ENCODE data around the gene CAPN9. TPM values are rescaled to one million over a fixed set of nuclear protein-coding genes. Genes with fewer than 3 reads are reported as not detected.
"Not testable (repeated sequence)": the region's sequence is repeated elsewhere in the genome, so short reads cannot be mapped to it uniquely, and the experiment has no call there.

Gene CAPN9, protein sequence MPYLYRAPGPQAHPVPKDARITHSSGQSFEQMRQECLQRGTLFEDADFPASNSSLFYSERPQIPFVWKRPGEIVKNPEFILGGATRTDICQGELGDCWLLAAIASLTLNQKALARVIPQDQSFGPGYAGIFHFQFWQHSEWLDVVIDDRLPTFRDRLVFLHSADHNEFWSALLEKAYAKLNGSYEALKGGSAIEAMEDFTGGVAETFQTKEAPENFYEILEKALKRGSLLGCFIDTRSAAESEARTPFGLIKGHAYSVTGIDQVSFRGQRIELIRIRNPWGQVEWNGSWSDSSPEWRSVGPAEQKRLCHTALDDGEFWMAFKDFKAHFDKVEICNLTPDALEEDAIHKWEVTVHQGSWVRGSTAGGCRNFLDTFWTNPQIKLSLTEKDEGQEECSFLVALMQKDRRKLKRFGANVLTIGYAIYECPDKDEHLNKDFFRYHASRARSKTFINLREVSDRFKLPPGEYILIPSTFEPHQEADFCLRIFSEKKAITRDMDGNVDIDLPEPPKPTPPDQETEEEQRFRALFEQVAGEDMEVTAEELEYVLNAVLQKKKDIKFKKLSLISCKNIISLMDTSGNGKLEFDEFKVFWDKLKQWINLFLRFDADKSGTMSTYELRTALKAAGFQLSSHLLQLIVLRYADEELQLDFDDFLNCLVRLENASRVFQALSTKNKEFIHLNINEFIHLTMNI
- total RNA-seq = not detected

DNA sequence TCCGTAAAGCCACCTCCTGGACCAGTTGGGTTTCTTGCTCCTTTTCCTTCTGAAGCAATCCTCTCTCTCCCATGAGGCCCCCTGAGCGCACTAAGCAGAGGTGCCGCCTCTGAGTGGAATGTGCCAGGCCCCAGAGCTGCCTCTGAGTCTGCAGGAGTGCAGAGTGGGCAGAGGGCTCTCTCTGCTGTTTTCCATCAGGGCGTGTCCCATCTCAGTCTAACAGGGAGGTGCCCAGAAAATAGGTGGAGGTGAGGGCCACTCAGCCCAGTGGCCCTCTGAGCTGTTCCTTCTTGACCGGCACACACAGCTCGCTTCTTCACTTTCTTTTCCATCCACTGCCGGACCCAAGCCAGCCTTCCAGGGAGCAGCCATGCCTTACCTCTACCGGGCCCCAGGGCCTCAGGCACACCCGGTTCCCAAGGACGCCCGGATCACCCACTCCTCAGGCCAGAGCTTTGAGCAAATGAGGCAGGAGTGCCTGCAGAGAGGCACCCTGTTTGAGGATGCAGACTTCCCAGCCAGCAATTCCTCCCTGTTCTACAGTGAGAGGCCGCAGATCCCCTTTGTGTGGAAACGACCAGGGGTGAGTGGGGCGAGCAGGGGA, at the start of gene CAPN9:
Gene CAPN9, plus strand, starts transcription at position 262 of the 604 bp plus-strand sequence. Its CDS starts 109 bp downstream, at position 371.
- no peaks in the 10 kb centered on the region for H3K27me3 Mint-ChIP-seq (ENCODE audit: low read depth)
- no peaks in the 10 kb centered on the region for H3K36me3 Mint-ChIP-seq (ENCODE audit: insufficient read depth in 2 of 2)
- H3K4me1 Mint-ChIP-seq (ENCODE audit: low read depth) = peaks cover 14% of the 10 kb centered on the region
- DNase-seq = no peak
- no peaks in the 10 kb centered on the region for H3K9me3 Mint-ChIP-seq
- H3K27ac Mint-ChIP-seq = no peak within 1 kb of the TSS
- ATAC-seq (replicated peaks in 1 of 2) = no peak
- H3K4me3 Mint-ChIP-seq = peak within 1 kb of the TSS in 1 of 2 donors; percentile 45

DNA sequence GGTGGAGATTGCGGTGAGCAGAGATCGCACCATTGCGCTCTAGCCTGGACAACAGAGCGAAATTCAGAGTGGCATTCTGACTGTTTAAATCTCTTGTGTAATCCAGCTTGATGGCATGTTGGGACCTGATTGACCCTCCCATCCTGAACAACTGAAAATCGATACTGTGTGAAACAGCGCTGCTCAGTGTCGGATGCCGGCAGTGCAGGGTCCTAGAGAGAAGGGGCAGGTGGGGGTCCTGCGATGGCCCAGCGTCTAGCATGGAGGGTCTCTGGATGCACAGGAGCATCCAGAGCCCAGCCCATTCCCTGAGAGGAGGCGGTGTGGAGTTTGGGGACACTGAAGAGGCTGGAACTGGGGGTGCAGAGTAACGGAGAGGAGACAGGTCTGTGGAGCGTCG, 49.1 kb upstream of the CAPN9 start:
- Mint-ChIP-seq H3K27ac (no peak overlapping the region), H3K4me3 (no peak overlapping the region), H3K27me3 (ENCODE audit: low read depth) (no peaks in the 10 kb centered on the region), H3K9me3 (no peaks in the 10 kb centered on the region), H3K36me3 (ENCODE audit: insufficient read depth in 2 of 2) (no peaks in the 10 kb centered on the region), H3K4me1 (ENCODE audit: low read depth) (no peaks in the 10 kb centered on the region)
- no peak for ATAC-seq (replicated peaks in 1 of 2)
- DNase-seq = no peak

DNA sequence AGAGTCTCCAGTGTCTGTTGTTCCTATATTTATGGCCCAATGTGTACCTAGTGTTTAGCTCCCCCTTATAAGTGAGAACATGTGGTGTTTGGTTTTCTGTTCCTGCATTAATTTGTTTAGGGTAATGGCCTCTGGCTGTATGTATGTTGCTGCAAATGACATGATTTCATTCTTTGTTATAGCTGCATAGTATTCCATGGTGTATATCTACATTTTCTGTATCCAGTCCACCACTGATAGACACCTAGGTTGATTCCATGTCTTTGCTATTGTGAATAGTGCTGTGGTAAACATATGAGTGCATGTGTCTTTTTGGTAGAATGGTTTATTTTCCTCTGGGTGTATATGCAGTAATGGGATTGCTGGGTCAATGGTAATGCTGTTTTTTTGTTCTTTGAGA, 48.2 kb upstream of the CAPN9 start:
- not testable (repeated sequence) for H3K36me3 Mint-ChIP-seq (ENCODE audit: insufficient read depth in 2 of 2); H3K27ac Mint-ChIP-seq; H3K27me3 Mint-ChIP-seq (ENCODE audit: low read depth); H3K9me3 Mint-ChIP-seq; ATAC-seq (replicated peaks in 1 of 2); H3K4me1 Mint-ChIP-seq (ENCODE audit: low read depth); DNase-seq; H3K4me3 Mint-ChIP-seq

DNA sequence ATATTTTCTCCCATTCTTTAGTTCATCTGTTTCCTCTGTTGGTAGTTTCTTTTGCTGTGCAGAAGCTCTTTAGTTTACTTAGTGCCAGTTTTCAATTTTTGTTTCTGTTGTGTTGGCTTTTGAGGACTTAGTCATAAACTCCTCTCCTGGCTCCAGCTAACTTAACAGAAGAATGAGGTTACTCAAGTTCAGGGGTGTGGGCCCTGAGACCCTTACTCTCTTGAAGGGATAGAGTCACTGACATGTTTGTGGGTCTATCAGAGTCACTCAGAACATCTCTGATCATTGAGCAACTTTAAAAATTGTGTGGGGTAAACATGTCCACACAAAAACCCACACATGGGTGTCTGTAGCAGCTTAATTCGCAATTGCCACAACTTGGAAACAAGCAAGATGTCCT, 47.5 kb upstream of the CAPN9 start:
- no peak for ATAC-seq (replicated peaks in 1 of 2)
- Mint-ChIP-seq H3K36me3 (ENCODE audit: insufficient read depth in 2 of 2) (no peaks in the 10 kb centered on the region), H3K27ac (no peak overlapping the region), H3K4me3 (no peak overlapping the region), H3K27me3 (ENCODE audit: low read depth) (peaks cover 2% of the 10 kb centered on the region), H3K9me3 (no peaks in the 10 kb centered on the region), H3K4me1 (ENCODE audit: low read depth) (no peaks in the 10 kb centered on the region)
- no peak for DNase-seq

DNA sequence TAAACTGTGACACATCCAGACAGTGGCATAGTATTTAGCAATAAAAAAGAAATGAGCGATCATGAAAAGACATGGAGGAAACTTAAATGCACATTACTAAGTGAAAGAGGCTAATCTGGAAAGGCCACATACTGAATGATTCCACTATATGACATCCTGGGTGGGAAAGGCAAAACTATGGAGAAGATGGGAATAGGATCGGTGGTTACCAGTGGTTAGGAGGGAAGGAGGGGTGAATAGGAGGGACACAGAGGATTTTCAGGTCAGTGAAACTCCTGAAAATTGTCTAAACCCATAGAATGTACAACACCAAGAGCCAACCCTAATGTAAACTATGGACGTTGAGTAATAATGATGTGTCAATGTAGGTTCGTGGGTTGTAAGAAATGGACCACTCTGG, 47.1 kb upstream of the CAPN9 start:
- H3K4me3 Mint-ChIP-seq = no peak overlapping the region
- no peak for DNase-seq
- H3K27me3 Mint-ChIP-seq (ENCODE audit: low read depth) = peaks cover 5% of the 10 kb centered on the region
- no peak for ATAC-seq (replicated peaks in 1 of 2)
- no peak overlapping the region for H3K27ac Mint-ChIP-seq
- H3K4me1 Mint-ChIP-seq (ENCODE audit: low read depth) = no peaks in the 10 kb centered on the region
- no peaks in the 10 kb centered on the region for H3K36me3 Mint-ChIP-seq (ENCODE audit: insufficient read depth in 2 of 2)
- H3K9me3 Mint-ChIP-seq = no peaks in the 10 kb centered on the region

DNA sequence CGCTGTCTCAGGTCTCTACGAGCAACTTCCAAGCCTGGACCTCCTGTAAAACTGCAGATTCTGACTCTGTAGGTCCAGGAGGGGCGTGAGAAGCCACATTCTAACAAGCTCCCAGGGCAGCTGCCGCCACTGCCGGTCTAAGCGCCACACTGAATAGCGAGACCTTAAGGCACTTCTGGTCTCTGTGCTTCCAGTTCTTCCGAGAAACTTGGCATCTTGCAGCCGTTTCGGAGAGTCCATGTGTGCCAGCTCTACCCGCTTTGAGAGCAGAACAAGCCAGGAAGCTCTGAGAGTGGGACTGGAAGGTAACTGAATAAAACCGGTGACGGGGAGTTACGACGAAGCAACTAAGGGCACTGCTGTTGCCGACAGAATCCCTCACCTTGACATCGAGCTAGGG, 45.8 kb upstream of the CAPN9 start:
- Mint-ChIP-seq H3K4me3 (no peak overlapping the region), H3K36me3 (ENCODE audit: insufficient read depth in 2 of 2) (no peaks in the 10 kb centered on the region), H3K4me1 (ENCODE audit: low read depth) (no peaks in the 10 kb centered on the region), H3K27me3 (ENCODE audit: low read depth) (peaks cover 5% of the 10 kb centered on the region), H3K9me3 (no peaks in the 10 kb centered on the region), H3K27ac (no peak overlapping the region)
- no peak for ATAC-seq (replicated peaks in 1 of 2)
- DNase-seq = no peak

DNA sequence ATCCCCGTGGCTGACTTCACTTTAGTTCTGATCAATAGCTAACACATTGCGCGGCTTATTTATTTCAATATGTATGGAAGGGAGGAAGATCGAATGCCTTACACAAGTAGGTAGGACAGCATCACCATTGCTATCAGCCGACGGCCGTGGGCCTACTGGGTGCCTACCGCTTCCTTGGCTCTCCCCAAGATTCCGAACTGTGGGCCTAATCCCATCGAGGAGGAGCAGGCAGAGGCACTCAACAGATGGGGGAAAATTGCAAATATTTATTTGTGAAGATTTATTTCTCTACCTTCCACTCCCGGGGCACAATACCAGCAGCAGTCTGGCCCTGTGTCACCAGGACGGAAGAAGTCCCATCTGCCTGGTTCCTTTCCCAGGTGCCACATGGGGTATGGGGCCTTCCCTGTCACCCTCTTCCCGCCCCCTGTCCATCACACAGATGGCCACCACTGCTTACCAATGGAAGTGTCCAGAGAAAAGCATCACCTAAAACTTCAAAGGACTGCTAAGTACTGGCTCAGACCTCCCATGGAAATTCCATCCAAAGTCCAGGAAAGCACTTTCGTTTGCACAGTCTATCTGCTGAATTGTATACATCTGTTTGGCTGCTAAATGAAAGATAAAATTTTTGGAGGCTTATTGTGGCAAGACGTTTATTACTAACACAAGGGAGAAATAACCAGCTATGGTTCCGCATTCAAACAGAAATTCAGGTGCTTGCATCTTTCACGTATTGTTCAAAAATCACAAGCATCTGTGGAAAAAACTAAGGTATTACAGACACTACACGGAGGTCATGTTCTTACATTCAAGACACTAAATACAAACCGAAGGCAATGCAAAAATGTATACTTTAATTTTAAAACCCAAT, 45.1 kb upstream of the CAPN9 start:
- Mint-ChIP-seq H3K27ac (no peak overlapping the region), H3K27me3 (ENCODE audit: low read depth) (peaks cover 10% of the 10 kb centered on the region), H3K9me3 (no peaks in the 10 kb centered on the region), H3K4me3 (no peak overlapping the region), H3K4me1 (ENCODE audit: low read depth) (no peaks in the 10 kb centered on the region), H3K36me3 (ENCODE audit: insufficient read depth in 2 of 2) (no peaks in the 10 kb centered on the region)
- ATAC-seq (replicated peaks in 1 of 2) (no peak), DNase-seq (no peak)

DNA sequence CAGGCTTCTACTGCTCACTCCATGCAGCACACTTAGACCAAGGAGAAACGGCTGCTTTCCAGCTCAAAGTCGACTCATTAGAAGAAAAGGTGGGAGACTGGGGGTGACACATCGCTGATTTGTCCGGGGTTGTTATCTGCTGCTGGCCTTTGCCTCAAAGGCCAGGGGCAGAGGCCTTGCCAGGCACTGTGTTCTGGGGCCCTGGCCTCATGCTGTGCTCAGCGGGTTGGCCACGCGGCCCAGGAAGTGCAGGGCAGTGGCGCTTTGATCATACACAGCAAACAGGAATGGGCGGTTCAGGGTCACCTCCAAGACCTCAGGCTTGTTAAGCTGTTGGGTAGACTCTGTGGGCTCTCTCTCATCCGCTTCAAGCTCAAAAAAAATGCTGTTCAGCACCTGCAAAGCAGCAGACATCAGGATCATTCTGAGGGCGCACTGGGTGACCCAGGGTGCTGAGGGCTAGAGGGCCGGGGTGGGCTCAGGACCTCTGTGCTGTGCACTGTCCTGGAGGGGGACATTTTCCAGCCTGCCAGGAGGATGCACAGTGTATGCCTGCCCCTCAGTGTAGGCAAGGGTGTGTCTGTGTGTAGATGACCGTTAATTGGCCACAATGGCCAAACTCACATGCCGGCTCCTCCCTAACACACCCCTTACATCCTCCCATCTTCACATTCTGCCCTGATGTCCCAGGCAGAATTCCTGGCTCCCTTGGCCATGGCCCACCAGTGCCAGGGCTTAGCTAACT, 44.1 kb upstream of the CAPN9 start:
- Mint-ChIP-seq H3K36me3 (ENCODE audit: insufficient read depth in 2 of 2) (no peaks in the 10 kb centered on the region), H3K27me3 (ENCODE audit: low read depth) (peaks cover 16% of the 10 kb centered on the region), H3K27ac (no peak overlapping the region), H3K9me3 (no peaks in the 10 kb centered on the region), H3K4me3 (no peak overlapping the region), H3K4me1 (ENCODE audit: low read depth) (no peaks in the 10 kb centered on the region)
- ATAC-seq (replicated peaks in 1 of 2) (no peak), DNase-seq (no peak)

DNA sequence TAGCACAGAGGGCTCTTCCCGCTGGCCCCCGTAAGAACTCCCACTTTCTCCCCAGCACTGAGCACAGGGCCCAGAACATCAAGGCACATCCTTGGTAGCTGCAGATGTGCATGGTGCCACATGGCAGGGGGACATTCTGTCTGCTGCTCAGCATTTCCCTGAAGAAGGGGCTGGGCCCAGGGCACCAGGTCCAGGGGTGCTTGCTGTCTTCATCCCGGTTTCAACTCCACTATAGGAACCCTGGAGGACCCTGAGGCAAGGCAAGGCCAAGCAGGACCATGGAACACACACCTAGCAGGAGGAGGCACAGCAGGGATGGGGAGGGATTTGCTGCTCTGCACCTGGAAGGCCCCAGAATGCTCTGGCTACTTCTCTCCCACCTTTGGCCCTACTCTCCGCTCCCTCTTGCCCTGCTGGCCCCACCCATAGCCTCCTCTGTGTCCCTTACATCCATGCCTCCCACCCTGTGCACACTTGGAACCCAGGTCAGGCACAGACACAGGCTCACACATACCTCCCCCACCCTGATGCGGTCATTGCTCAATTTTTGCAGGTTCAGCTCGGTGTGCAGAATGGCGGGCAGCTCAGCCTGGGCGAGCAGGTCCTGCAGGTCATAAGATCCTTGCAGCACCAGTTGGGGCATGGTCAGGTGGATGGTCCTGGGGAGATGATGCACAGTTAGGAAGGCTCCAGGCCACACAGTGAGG, 43.4 kb upstream of the CAPN9 start:
- H3K4me1 Mint-ChIP-seq (ENCODE audit: low read depth) = no peaks in the 10 kb centered on the region
- no peak for ATAC-seq (replicated peaks in 1 of 2)
- no peaks in the 10 kb centered on the region for H3K9me3 Mint-ChIP-seq
- H3K27ac Mint-ChIP-seq = no peak overlapping the region
- no peaks in the 10 kb centered on the region for H3K36me3 Mint-ChIP-seq (ENCODE audit: insufficient read depth in 2 of 2)
- H3K4me3 Mint-ChIP-seq = no peak overlapping the region
- no peak for DNase-seq
- peaks cover 16% of the 10 kb centered on the region for H3K27me3 Mint-ChIP-seq (ENCODE audit: low read depth)

DNA sequence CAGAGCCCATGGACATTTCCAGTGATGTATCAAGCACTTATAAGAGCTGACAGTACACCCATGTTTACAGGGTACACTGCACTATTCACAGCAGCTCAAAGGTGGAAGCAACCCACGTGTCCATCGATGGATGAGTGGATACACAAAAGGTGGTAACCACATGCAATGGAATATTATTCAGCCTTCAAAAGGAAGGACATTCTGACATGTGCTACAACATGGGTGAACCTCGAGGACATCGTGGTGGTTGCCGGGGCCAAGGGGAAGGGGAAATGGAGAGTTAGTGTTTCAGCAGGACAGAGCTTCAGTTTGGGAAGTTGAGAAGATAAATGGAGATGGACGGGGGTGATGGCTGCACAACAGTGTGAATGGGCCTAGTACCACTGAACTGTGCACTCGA, 42.4 kb upstream of the CAPN9 start:
- H3K9me3 Mint-ChIP-seq = no peaks in the 10 kb centered on the region
- H3K4me1 Mint-ChIP-seq (ENCODE audit: low read depth) = no peaks in the 10 kb centered on the region
- ATAC-seq (replicated peaks in 1 of 2) (no peak), DNase-seq (no peak)
- H3K27me3 Mint-ChIP-seq (ENCODE audit: low read depth) = peaks cover 16% of the 10 kb centered on the region
- no peaks in the 10 kb centered on the region for H3K36me3 Mint-ChIP-seq (ENCODE audit: insufficient read depth in 2 of 2)
- H3K27ac Mint-ChIP-seq = no peak overlapping the region
- H3K4me3 Mint-ChIP-seq = no peak overlapping the region

DNA sequence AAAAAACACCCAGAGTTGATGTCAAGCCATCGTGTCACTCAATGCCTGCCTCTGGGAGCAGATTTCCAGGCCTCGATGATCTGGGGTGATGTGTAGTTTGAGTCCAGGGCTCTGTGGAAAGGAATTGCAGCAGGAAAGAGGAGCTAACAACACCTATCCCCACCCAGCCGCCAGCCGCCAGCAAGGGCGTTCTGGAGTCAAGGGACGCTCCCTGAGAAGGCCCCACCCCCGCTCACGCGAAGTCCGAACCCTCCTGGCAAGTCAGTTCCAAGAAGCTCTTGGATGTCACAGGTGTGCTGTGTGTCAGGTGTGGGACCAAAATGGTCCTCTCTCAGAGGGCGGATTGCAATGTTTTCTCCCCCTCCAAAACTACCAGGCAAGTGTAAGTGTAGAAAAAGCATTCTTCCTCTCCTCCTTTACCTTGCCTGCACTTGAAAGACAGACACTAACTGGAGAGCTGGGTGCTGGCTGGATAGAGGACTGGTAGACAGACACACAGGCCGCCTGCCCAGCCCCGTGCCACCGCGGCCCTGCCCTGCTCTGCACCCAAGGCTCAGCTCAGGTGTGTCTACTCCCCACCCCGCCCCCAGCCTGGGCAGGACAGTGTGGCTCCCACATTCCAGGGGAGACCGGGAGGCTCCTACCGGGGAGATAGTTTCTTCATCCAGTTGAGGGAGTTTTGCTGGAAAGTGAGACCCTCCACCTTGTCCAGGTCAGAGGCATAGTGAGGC, 41.7 kb upstream of the CAPN9 start:
- no peak for ATAC-seq (replicated peaks in 1 of 2)
- H3K4me3 Mint-ChIP-seq = no peak overlapping the region
- H3K4me1 Mint-ChIP-seq (ENCODE audit: low read depth) = no peaks in the 10 kb centered on the region
- no peak for DNase-seq
- H3K27ac Mint-ChIP-seq = no peak overlapping the region
- no peaks in the 10 kb centered on the region for H3K36me3 Mint-ChIP-seq (ENCODE audit: insufficient read depth in 2 of 2)
- no peaks in the 10 kb centered on the region for H3K9me3 Mint-ChIP-seq
- H3K27me3 Mint-ChIP-seq (ENCODE audit: low read depth) = peaks cover 16% of the 10 kb centered on the region

All from activated T-cell treated with anti-CD3 and anti-CD28 coated beads, Interleukin-2, amount 50 U/mL, for 72 hours (primary cell).